ENCODE data around the gene YWHAB. TPM values are rescaled to one million over a fixed set of nuclear protein-coding genes. Genes with fewer than 3 reads are reported as not detected.

YWHAB gene
- polyA plus RNA-seq, 1 experiment = 60.5 TPM

DNA sequence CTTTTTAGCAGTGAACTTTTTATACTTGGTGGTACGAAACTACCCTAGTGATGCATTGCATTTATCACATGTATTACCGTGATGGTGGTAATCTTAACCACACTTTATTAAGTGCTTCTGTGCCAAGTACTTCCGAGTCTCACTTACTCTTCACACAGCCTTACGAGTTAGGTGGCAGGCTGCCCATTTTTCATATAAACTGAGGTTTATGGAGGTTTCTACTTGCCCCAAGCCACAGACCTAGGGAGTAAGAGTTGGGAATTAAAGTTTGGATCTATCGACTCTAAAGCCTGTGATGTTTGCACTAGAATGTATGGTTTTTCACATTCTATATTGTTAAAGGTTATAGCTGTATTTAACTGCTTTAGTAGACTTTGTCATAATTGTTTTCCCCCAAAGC is 18.9 kb downstream of the YWHAB start:
- POLR2A ChIA-PET = no interaction called here
- H3K36me3 ChIP-seq (ENCODE audit: control insufficient read depth, insufficient read depth, low read length) = peaks cover 19% of the 10 kb centered on the region
- CTCF ChIA-PET = no interaction called here
- TF ChIP-seq, protein P1, sequence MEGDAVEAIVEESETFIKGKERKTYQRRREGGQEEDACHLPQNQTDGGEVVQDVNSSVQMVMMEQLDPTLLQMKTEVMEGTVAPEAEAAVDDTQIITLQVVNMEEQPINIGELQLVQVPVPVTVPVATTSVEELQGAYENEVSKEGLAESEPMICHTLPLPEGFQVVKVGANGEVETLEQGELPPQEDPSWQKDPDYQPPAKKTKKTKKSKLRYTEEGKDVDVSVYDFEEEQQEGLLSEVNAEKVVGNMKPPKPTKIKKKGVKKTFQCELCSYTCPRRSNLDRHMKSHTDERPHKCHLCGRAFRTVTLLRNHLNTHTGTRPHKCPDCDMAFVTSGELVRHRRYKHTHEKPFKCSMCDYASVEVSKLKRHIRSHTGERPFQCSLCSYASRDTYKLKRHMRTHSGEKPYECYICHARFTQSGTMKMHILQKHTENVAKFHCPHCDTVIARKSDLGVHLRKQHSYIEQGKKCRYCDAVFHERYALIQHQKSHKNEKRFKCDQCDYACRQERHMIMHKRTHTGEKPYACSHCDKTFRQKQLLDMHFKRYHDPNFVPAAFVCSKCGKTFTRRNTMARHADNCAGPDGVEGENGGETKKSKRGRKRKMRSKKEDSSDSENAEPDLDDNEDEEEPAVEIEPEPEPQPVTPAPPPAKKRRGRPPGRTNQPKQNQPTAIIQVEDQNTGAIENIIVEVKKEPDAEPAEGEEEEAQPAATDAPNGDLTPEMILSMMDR (IDR thresholded peaks at IDR 0.05; ENCODE audit: insufficient read depth, low read depth, low read length) = no peak
- no peaks in the 10 kb centered on the region for H3K27me3 ChIP-seq (ENCODE audit: control insufficient read depth, insufficient read depth, low read length)
- no peak overlapping the region for H3K4me3 ChIP-seq (ENCODE audit: low read depth, low read length)
- no peak for DNase-seq (ENCODE audit: low read depth)

DNA sequence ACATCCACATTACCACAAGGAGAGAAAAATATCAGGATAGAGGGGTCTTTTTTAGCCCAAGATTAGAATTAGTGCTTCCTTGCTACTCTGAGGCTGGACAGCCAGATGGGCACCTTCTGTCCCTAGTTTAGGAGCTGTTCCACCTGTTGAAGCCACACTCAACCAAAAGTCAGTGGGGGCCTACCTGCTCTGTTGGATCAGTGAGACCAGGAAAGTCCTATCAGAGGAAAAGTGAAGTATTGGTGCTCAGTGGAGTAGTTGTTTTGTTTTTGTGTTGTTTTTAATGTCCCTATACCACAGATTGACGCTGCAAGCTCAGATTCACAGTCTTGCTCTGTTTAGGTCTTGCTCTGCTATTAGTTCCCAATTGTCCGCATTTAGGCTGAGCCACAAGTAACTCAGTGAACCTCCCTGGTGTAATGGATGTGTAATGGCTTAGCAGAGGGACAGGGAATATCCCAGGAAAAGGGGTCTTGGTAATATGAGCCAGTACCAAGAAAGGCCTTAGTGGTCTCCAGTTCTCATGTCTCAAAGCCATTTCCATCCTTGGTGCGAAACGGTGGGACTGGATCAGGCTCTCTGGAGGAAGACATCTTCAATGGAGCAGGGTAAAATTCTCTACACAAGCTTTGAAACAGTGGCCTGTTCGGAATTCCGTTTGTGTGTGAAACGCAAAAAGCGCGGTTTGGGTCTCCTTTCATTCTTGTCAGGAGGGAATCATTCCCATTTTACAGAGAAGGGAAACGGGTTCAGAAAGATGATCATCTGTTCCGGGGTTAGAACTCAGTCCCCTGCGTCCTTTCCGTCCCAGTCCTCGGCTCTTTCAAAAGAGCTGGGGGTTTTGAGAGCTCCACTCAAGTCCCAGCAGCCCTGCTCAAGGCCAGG is 23.7 kb downstream of the YWHAB start:
- DNase-seq (ENCODE audit: low read depth) = no peak
- Histone ChIP-seq H3K4me3 (ENCODE audit: low read depth, low read length) (peak overlapping the region; percentile 50), H3K36me3 (ENCODE audit: control insufficient read depth, insufficient read depth, low read length) (peaks cover 15% of the 10 kb centered on the region), H3K27me3 (ENCODE audit: control insufficient read depth, insufficient read depth, low read length) (no peaks in the 10 kb centered on the region)
- CTCF ChIA-PET = interaction anchor here (0.6 to 1.1 kb wide), 4 partner anchors 26 to 382 kb away, joined by 3 to 4 read pairs (median 3); no protein-coding TSS in a partner anchor
- POLR2A ChIA-PET = no interaction called here
- TF ChIP-seq, protein P1 (IDR thresholded peaks at IDR 0.05; ENCODE audit: insufficient read depth, low read depth, low read length) = no peak

DNA sequence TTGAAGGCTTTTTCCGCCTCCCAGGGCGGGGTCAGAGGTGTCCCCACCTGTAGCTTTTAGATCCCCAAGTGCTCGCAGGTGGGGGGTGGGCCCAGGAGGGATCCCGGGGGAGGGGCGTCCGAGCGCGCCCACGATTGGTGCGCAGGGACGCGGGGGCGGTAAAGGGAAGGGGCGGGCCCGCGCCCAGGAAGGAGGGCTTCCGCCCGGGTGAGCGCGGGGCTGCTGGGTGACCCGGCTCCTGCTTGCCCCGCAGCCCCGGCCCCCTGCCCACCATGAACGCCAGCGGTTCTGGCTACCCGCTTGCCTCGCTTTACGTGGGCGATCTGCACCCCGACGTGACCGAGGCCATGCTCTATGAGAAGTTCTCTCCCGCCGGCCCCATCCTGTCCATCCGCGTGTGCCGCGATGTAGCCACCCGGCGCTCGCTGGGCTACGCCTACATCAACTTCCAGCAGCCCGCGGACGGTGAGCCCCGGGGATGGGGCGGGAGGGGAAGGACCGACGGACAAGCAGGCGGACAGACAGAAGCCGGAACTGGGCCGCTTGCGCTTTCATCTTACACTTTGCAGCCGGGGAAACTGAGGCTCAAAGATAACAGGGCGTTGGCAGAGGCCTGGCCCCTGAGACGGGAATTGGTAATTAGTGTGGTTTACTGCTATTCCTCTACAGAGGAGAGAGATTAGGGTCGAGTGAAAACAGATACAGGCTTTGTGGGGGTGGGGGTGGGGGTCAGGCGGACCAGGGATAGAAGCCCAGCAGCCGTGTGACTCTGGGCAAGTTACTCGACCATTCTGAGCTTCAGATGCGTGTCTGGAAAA is 24.6 kb downstream of the YWHAB start, which contains the start of gene PABPC1L:
Gene PABPC1L, plus strand, starts transcription at position 189 of the 818 bp plus-strand sequence. Its CDS starts 84 bp downstream, at position 273.
- TF ChIP-seq, protein P1 (IDR thresholded peaks at IDR 0.05; ENCODE audit: insufficient read depth, low read depth, low read length) = no peak
- ChIA-PET POLR2A (no interaction called here), CTCF (interaction anchor here (0.6 to 1.4 kb wide), 6 partner anchors 25 to 381 kb away, joined by 3 to 4 read pairs (median 3); no protein-coding TSS in a partner anchor)
- no peaks in the 10 kb centered on the region for H3K27me3 ChIP-seq (ENCODE audit: control insufficient read depth, insufficient read depth, low read length)
- DNase-seq (ENCODE audit: low read depth) = no peak
- H3K4me3 ChIP-seq (ENCODE audit: low read depth, low read length) = peak within 1 kb of the TSS; percentile 50
- H3K36me3 ChIP-seq (ENCODE audit: control insufficient read depth, insufficient read depth, low read length) = peaks cover 12% of the 10 kb centered on the region

DNA sequence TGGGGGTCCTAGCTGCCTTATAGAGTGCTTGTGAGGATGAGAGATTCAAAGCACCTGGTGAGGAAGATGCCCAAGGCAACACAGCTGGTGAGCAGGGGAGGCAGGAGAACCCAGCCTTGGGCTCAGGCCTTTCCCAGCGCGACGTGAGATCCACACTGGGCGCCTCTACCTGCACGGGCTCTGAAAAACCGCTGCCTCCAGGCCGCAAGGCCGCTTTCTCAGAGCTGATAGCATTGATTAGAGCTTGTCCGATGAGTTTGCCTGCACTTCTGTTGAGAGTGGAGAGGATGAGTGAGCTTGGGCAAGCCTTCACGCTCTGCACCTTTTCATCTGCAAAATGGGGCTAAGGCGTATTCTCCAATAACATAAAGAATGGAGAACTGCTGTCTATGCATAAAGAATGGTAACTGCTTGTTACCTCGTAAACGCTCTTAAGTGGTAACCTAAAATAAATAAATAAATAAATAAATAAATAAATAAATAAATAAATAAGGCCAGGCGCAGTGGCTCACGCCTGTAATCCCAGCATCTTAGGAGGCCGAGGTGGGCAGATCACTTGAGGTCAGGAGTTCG is 25.3 kb downstream of the YWHAB start:
- TF ChIP-seq, protein P1 (IDR thresholded peaks at IDR 0.05; ENCODE audit: insufficient read depth, low read depth, low read length) = no peak
- CTCF ChIA-PET = interaction anchor here (0.7 to 1.4 kb wide), 2 partner anchors 66 to 380 kb away, joined by 3 read pairs; no protein-coding TSS in a partner anchor
- no peak for DNase-seq (ENCODE audit: low read depth)
- Histone ChIP-seq H3K4me3 (ENCODE audit: low read depth, low read length) (peak overlapping the region; percentile 50), H3K27me3 (ENCODE audit: control insufficient read depth, insufficient read depth, low read length) (no peaks in the 10 kb centered on the region), H3K36me3 (ENCODE audit: control insufficient read depth, insufficient read depth, low read length) (peaks cover 11% of the 10 kb centered on the region)
- POLR2A ChIA-PET = no interaction called here
